Type B pancreatic cell (in vitro differentiated cells): ENCODE data around the gene DBH. TPM values are rescaled to one million over a fixed set of nuclear protein-coding genes. Genes with fewer than 3 reads are reported as not detected.

Experiments used
- DNase-seq: peaks from one replicate; pipeline ENCODE4 v3.0.0; 2021; ENCODE audit warnings: mixed read lengths; ENCODE audit not compliant: unreplicated experiment; ENCODE audit errors: extremely low spot score
- H3K27ac Mint-ChIP-seq: 2 replicates; pipeline ENCODE4 v1.8.0; 2021; ENCODE audit warnings: mild to moderate bottlenecking, mixed read lengths
- H3K27me3 Mint-ChIP-seq: 2 replicates; pipeline ENCODE4 v1.8.0; 2021; ENCODE audit warnings: mixed read lengths
- H3K36me3 Mint-ChIP-seq: 2 replicates; pipeline ENCODE4 v1.8.0; 2021; ENCODE audit warnings: mixed read lengths
- H3K4me1 Mint-ChIP-seq: one replicate; pipeline ENCODE4 v1.8.0; 2021; ENCODE audit warnings: mixed read lengths; ENCODE audit not compliant: unreplicated experiment
- H3K4me3 Mint-ChIP-seq: 2 replicates; pipeline ENCODE4 v1.8.0; 2021; ENCODE audit warnings: mild to moderate bottlenecking, mixed read lengths
- H3K9me3 Mint-ChIP-seq: 2 replicates; pipeline ENCODE4 v1.8.0; 2021; ENCODE audit warnings: mixed read lengths
- CTCF ChIP-seq: fragments of 200-600 bp; sonication (generic); conservative IDR thresholded peaks from 2 replicates; pipeline ENCODE4 v1.5.0; 2021; ENCODE audit warnings: antibody characterized with exemption, mild to moderate bottlenecking
- total RNA-seq: library from RNA; stranded (reverse); gene quantifications from 2 replicates; pipeline ENCODE4 v1.2.1, GENCODE V29; 2021; ENCODE audit warnings: low replicate concordance

DBH gene
- total RNA-seq, 1 donor from 2014 or later: 0.12 TPM

- H3K36me3 Mint-ChIP-seq: no peaks in the 10 kb centered on the region
- H3K4me3 Mint-ChIP-seq: no peak overlapping the region
- H3K27ac Mint-ChIP-seq: no peak overlapping the region
- no peak for DNase-seq
- peaks cover 23% of the 10 kb centered on the region for H3K4me1 Mint-ChIP-seq
- no peak for TF ChIP-seq CTCF
- no peaks in the 10 kb centered on the region for H3K9me3 Mint-ChIP-seq
- H3K27me3 Mint-ChIP-seq: peaks cover 26% of the 10 kb centered on the region
Observed at GRCh38 chr9:133638076-133638475, 1.9 kb downstream of the DBH start.

GRCh38 chr9:133638711-133639110, 2.5 kb downstream of the DBH start:
- Mint-ChIP-seq H3K4me3 (no peak overlapping the region), H3K36me3 (no peaks in the 10 kb centered on the region), H3K4me1 (peaks cover 21% of the 10 kb centered on the region), H3K27me3 (peaks cover 25% of the 10 kb centered on the region), H3K9me3 (no peaks in the 10 kb centered on the region), H3K27ac (no peak overlapping the region)
- no peak for TF ChIP-seq CTCF
- DNase-seq: no peak

- H3K36me3 Mint-ChIP-seq: no peaks in the 10 kb centered on the region
- peaks cover 16% of the 10 kb centered on the region for H3K4me1 Mint-ChIP-seq
- H3K9me3 Mint-ChIP-seq: no peaks in the 10 kb centered on the region
- peaks cover 22% of the 10 kb centered on the region for H3K27me3 Mint-ChIP-seq
- no peak for TF ChIP-seq CTCF
- no peak overlapping the region for H3K27ac Mint-ChIP-seq
- DNase-seq: no peak
- no peak overlapping the region for H3K4me3 Mint-ChIP-seq
Observed at GRCh38 chr9:133639613-133640012, 3.5 kb downstream of the DBH start.

- DNase-seq: no peak
- no peak for TF ChIP-seq CTCF
- H3K27me3 Mint-ChIP-seq: peaks cover 18% of the 10 kb centered on the region
Observed at GRCh38 chr9:133640160-133640559, 4.0 kb downstream of the DBH start.

GRCh38 chr9:133640580-133641395, 4.6 kb downstream of the DBH start:
- no peak for DNase-seq
- Mint-ChIP-seq H3K27me3 (peaks cover 22% of the 10 kb centered on the region), H3K9me3 (no peaks in the 10 kb centered on the region), H3K4me1 (peaks cover 11% of the 10 kb centered on the region), H3K36me3 (no peaks in the 10 kb centered on the region), H3K4me3 (no peak overlapping the region), H3K27ac (no peak overlapping the region)
- TF ChIP-seq CTCF: no peak

More at GRCh38 chr9:133640160-133640559, 4.0 kb downstream of the DBH start:
- Mint-ChIP-seq H3K4me1 (peaks cover 12% of the 10 kb centered on the region), H3K27ac (no peak overlapping the region), H3K36me3 (no peaks in the 10 kb centered on the region), H3K9me3 (no peaks in the 10 kb centered on the region), H3K4me3 (no peak overlapping the region)
